IPS DF 6.9 (cell line): ENCODE data around the gene ITGA8.
"Not testable (repeated sequence)": the region's sequence is repeated elsewhere in the genome, so short reads cannot be mapped to it uniquely, and the experiment has no call there.

Source experiments
- DNase-seq: peaks from one replicate; pipeline ENCODE4 v3.0.0-alpha.2; 2013; ENCODE audit warnings: low read depth, low spot score
- H3K27ac ChIP-seq: one replicate; pipeline ENCODE4 v1.5.1; 2013; ENCODE audit warnings: low read length, control low read depth
- H3K27me3 ChIP-seq: 2 replicates; pipeline ENCODE4 v1.6.1; 2013; ENCODE audit warnings: mild to moderate bottlenecking, low read length; ENCODE audit not compliant: control insufficient read depth, insufficient read depth
- H3K36me3 ChIP-seq: 2 replicates; pipeline ENCODE4 v1.6.1; 2013; ENCODE audit warnings: low read length; ENCODE audit not compliant: control insufficient read depth, insufficient read depth
- H3K4me1 ChIP-seq: 2 replicates; pipeline ENCODE4 v1.6.1; 2013; ENCODE audit warnings: low read length; ENCODE audit not compliant: control insufficient read depth, insufficient read depth
- H3K4me3 ChIP-seq: 2 replicates; pipeline ENCODE4 v1.5.1; 2013; ENCODE audit warnings: mild to moderate bottlenecking, low read length
- H3K9me3 ChIP-seq: 2 replicates; pipeline ENCODE4 v1.6.1; 2013; ENCODE audit warnings: low read length, inconsistent platforms; ENCODE audit not compliant: control insufficient read depth, insufficient read depth
- WGBS: extraction: QIAGEN DNeasy Blood & Tissue Kit; methylation state at CpG from one replicate; pipeline ENCODE4 v1.1.7; 2013; ENCODE audit warnings: mixed read lengths, missing lambda C conversion rate; ENCODE audit not compliant: insufficient read length, insufficient coverage; 5-methylcytosine and 5-hydroxymethylcytosine counted together

Gene ITGA8

GRCh38 chr10:15652117-15652516 is 67.6 kb downstream of the ITGA8 start:
- Histone ChIP-seq H3K36me3 (no peaks in the 10 kb centered on the region), H3K27me3 (no peaks in the 10 kb centered on the region), H3K4me3 (no peak overlapping the region), H3K27ac (no peak overlapping the region), H3K9me3 (no peaks in the 10 kb centered on the region), H3K4me1 (no peaks in the 10 kb centered on the region)
- DNase-seq: no peak
- WGBS: no CpG with 5 or more reads among the region's 7 CpGs

- no peaks in the 10 kb centered on the region for H3K4me1 ChIP-seq
- H3K4me3 ChIP-seq: no peak overlapping the region
- no CpG with 5 or more reads among the region's 6 CpGs for WGBS
- H3K9me3 ChIP-seq: no peaks in the 10 kb centered on the region
- DNase-seq: no peak
- no peak overlapping the region for H3K27ac ChIP-seq
- no peaks in the 10 kb centered on the region for H3K36me3 ChIP-seq
- H3K27me3 ChIP-seq: no peaks in the 10 kb centered on the region
Observed at GRCh38 chr10:15651175-15651574, 68.5 kb downstream of the ITGA8 start.

- no CpG with 5 or more reads among the region's 2 CpGs for WGBS
- Histone ChIP-seq H3K9me3 (no peaks in the 10 kb centered on the region), H3K4me3 (no peak overlapping the region), H3K4me1 (no peaks in the 10 kb centered on the region), H3K27me3 (no peaks in the 10 kb centered on the region), H3K27ac (no peak overlapping the region), H3K36me3 (no peaks in the 10 kb centered on the region)
- no peak for DNase-seq
Observed at GRCh38 chr10:15642095-15642494, 77.6 kb downstream of the ITGA8 start.

- Histone ChIP-seq H3K4me3 (no peak overlapping the region), H3K4me1 (no peaks in the 10 kb centered on the region), H3K27me3 (no peaks in the 10 kb centered on the region), H3K27ac (no peak overlapping the region), H3K9me3 (no peaks in the 10 kb centered on the region), H3K36me3 (no peaks in the 10 kb centered on the region)
- WGBS: no CpG with 5 or more reads among the region's 5 CpGs
- DNase-seq: no peak
Observed at GRCh38 chr10:15640536-15641085, 79.1 kb downstream of the ITGA8 start.

DNA sequence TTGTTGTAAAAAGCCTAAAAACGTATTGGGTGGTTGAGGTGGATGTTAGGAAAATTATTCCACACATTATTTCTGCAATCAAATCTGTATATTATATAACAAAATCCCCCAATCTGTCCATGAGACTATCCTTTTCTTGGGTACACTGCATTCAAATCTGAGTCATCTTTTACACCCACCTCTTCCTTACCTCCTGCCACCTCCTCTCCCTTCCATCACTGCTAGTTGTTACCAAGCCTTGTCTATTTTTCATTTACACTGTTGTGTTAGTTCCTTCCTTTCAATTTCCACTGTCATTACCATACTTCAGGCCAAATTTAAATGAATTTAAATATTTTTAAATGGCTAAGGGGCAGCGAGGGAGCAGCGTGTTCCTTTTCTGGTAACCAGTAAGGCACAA is 83.3 kb downstream of the ITGA8 start:
- no peak for DNase-seq
- H3K27ac ChIP-seq: no peak overlapping the region
- no peak overlapping the region for H3K4me3 ChIP-seq
- no peaks in the 10 kb centered on the region for H3K27me3 ChIP-seq
- no peaks in the 10 kb centered on the region for H3K4me1 ChIP-seq
- WGBS: no CpG with 5 or more reads among the region's 3 CpGs
- H3K9me3 ChIP-seq: no peaks in the 10 kb centered on the region
- no peaks in the 10 kb centered on the region for H3K36me3 ChIP-seq

- H3K4me3 ChIP-seq: no peak overlapping the region
- WGBS: no CpG with 5 or more reads among the region's 4 CpGs
- DNase-seq: no peak
Observed at GRCh38 chr10:15632456-15633091, 87.1 kb downstream of the ITGA8 start.

DNA sequence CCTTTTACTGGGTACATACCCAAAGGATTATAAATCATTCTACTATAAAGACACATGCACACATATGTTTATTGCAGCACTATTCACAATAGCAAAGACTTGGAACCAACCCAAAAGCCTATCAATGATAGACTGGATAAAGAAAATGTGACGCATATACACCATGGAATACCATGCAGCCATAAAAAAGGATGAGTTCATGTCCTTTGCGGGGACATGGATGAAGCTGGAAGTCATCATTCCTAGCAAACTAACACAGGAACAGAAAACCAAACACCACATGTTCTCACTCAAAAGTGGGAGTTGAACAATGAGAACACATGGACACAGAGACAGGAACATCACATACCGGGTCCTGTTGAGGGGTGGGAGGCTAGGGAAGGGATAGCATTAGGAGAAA is 88.5 kb downstream of the ITGA8 start:
- not testable (repeated sequence) for H3K9me3 ChIP-seq, H3K27me3 ChIP-seq, H3K36me3 ChIP-seq, H3K27ac ChIP-seq, H3K4me3 ChIP-seq, DNase-seq, H3K4me1 ChIP-seq
- no CpG with 5 or more reads among the region's 3 CpGs for WGBS

More at GRCh38 chr10:15632456-15633091, 87.1 kb downstream of the ITGA8 start:
- H3K9me3 ChIP-seq: no peaks in the 10 kb centered on the region
- H3K27me3 ChIP-seq: no peaks in the 10 kb centered on the region
- no peak overlapping the region for H3K27ac ChIP-seq
- H3K4me1 ChIP-seq: no peaks in the 10 kb centered on the region
- no peaks in the 10 kb centered on the region for H3K36me3 ChIP-seq

GRCh38 chr10:15630353-15630752 is 89.4 kb downstream of the ITGA8 start:
- Histone ChIP-seq H3K27me3 (no peaks in the 10 kb centered on the region), H3K9me3 (no peaks in the 10 kb centered on the region), H3K4me3 (no peak overlapping the region), H3K36me3 (no peaks in the 10 kb centered on the region), H3K4me1 (no peaks in the 10 kb centered on the region), H3K27ac (no peak overlapping the region)
- whole genome bisulfite sequencing: no CpG with 5 or more reads among the region's 5 CpGs
- no peak for DNase-seq

DNA sequence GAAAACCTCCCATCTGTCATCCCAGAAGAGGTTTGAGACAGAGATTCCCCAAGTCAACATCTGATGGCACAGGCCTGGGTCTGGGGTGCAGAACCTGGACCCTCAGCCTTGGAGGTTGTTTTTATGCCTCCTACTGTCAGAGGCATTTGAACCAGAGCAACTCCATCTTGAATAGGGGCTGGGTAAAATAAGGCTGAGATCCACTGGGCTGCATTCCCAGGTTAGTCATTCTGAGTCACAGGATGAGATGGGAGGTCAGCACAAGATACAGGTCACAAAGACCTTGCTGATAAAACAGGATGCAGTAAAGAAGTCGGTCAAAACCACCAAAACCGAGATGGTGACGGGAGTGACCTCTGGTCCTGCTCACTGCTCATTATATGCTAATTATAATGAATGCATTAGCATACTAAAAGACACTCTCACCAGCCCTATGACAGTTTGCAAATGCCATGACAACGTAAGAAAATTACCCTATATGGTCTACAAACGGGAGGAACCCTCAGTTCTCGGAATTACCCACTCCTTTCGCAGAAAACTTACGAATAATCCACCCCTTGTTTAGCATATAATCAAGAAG is 92.0 kb downstream of the ITGA8 start:
- no peaks in the 10 kb centered on the region for H3K27me3 ChIP-seq
- H3K9me3 ChIP-seq: no peaks in the 10 kb centered on the region
- no peak overlapping the region for H3K4me3 ChIP-seq
- no peaks in the 10 kb centered on the region for H3K36me3 ChIP-seq
- no CpG with 5 or more reads among the region's 8 CpGs for WGBS
- no peak overlapping the region for H3K27ac ChIP-seq
- no peaks in the 10 kb centered on the region for H3K4me1 ChIP-seq
- DNase-seq: no peak

GRCh38 chr10:15626937-15627336 is 92.8 kb downstream of the ITGA8 start:
- no peaks in the 10 kb centered on the region for H3K4me1 ChIP-seq
- H3K27ac ChIP-seq: no peak overlapping the region
- H3K27me3 ChIP-seq: no peaks in the 10 kb centered on the region
- H3K9me3 ChIP-seq: no peaks in the 10 kb centered on the region
- H3K36me3 ChIP-seq: no peaks in the 10 kb centered on the region
- no peak overlapping the region for H3K4me3 ChIP-seq
- no peak for DNase-seq
- no CpG with 5 or more reads among the region's 2 CpGs for WGBS

DNA sequence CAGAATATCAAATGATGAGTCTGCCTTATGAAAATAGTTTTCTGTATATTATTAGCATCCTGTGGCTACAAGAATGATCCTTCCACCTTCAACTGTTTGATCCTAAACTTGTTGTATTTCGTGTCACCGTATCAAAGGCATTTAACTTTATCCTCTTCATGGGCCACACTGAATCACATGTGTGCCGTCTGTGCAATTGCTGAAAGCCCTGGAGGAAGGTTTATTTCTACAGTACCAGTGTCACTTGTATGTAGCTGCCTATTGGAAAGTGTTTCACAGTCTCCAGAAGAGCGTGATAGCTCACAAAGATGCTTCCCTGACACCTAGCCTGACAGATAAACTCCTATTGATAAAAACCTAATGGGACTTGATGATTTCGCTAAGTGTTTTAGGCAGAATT is 94.5 kb downstream of the ITGA8 start:
- Histone ChIP-seq H3K27me3 (no peaks in the 10 kb centered on the region), H3K36me3 (no peaks in the 10 kb centered on the region), H3K4me1 (no peaks in the 10 kb centered on the region), H3K9me3 (no peaks in the 10 kb centered on the region), H3K27ac (no peak overlapping the region), H3K4me3 (no peak overlapping the region)
- no CpG with 5 or more reads among the region's 5 CpGs for WGBS
- no peak for DNase-seq
